ENCODE results near the gene MVB12B.

DNA sequence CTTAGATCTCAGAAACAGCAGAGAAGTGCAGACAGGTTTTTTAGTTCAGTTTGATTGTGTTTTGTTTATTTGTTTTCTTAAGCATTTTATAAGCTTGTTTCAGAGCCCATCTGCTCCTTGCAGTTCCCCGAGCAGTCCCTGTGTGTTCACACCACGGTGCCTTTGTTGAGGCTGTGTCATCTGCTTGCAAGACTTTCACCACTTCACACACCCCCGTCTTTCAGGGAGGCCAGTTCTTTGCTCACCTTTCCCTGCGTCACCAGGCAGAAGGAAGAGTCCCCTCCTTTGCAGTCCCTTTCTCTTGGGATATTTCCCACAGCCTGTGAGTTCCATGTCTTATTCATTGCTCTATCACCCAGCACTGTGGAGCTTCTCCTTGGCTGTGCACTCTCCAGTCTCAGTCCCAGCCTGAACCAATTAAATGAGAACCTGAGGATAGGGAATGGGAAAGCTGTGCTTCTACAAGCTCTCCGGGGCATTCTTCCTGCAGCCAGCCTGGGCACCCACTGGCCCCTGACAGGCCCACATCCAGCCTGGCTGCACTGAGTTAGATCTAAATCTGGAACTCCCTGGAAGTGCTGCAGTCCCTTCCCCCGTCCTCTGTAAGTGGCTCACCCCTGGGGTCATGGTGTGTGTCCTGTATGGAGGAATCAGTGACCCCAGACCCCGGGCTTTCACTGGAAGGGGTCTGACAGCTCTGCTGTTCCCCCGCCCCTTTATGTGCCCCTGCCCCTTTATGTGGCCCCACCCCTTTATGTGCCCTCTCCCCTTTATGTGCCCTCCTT lies 5.5 kb downstream of the MVB12B start:
- TF ChIP-seq POLR2A (IDR thresholded peaks at IDR 0.05; ENCODE audit: low read length), result no peak
- TF ChIP-seq GATA1 (IDR thresholded peaks at IDR 0.05; ENCODE audit: low read depth, low read length), result no peak

All from erythroblast (primary cell).